ENCODE measurements around the gene FAM186B. TPM values are rescaled to one million over a fixed set of nuclear protein-coding genes. Genes with fewer than 3 reads are reported as not detected.

Gene FAM186B, protein sequence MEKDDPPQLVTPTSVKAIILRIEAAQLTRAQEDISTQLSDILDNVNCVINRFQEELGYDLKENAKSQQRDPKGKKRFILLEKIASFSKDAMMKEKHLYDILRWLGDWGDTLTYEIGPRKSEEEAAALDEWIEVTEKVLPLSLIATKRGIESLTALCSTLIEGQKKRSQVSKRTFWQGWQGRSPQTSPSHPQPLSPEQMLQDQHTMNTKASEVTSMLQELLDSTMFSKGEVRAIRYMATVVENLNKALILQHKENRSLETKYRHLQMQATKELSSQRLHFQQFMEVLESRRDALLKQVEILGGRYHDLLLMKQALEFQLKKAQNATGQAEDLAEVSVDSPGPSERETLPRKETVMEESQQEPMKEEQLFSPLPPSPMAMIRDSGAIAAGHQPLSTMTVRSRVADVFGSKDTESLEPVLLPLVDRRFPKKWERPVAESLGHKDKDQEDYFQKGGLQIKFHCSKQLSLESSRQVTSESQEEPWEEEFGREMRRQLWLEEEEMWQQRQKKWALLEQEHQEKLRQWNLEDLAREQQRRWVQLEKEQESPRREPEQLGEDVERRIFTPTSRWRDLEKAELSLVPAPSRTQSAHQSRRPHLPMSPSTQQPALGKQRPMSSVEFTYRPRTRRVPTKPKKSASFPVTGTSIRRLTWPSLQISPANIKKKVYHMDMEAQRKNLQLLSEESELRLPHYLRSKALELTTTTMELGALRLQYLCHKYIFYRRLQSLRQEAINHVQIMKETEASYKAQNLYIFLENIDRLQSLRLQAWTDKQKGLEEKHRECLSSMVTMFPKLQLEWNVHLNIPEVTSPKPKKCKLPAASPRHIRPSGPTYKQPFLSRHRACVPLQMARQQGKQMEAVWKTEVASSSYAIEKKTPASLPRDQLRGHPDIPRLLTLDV
- total RNA-seq: 0.14 and 0.44 TPM in 2 replicates

GRCh38 chr12:49605539-49605938, at the start of gene FAM186B:
FAM186B (minus strand) TSS chr12:49605639; CDS start chr12:49605477, 162 bp downstream.

DNA sequence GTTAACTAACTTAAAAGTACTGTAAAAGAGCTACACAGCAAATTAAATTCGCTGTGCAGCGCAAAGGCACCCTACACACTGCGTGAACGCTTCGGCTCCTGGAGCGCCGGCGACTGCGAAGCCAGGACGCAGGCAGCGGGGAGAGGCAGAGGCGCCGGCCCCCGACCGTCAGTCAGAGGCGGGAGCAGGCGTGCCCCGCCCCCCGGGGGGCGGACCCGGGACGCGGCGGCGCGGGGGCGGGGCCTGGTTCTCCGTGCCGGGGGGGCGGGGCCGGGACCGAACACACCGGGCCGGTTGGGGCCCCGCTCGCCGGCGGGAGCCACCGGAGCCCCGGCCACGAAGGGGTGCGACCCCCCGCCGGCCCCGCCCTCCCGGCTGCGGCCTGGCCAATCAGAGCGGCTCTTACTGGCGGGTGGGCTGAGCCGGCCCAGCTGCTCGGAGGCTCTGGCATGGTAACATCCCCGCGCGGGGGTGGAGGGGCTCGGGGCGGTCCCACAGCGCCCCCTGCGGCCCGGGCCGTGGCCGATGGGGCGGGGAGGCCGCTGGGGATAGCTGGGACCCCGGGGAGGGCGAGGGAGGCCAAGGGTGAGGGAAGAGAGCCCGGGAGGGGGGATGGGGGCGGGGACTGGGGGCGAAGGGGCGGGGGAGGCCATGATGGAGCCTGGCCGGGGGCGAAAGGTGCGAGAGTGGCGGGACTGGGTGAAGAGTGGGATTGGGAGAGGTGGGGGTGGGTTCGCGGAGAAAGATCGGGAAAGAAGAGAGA, 17.9 kb upstream of the FAM186B start, which contains the start of gene PRPF40B:
Gene PRPF40B (plus strand): TSS at position 420 of the 763 bp plus-strand sequence. CDS start 30 bp downstream, at position 450.

GRCh38 chr12:49567611-49568441, 37.6 kb downstream of the FAM186B start, which contains the start of gene MCRS1:
MCRS1 (minus strand) TSS chr12:49568142; CDS start chr12:49566731, 1,411 bp downstream.

GRCh38 chr12:49538510-49539403, 66.7 kb downstream of the FAM186B start, which contains the start of gene KCNH3:
KCNH3 (plus strand) TSS chr12:49539030; CDS start chr12:49539417, 387 bp downstream.

Small RNA genes within 50 kb of the gene (small RNA-seq; reads per million reads assigned to genes)
- gene HIGD1AP9 (ENCODE audit: low replicate concordance) (not detected), gene POLR2KP1 (ENCODE audit: low replicate concordance) (not detected), gene RNU6-834P (ENCODE audit: low replicate concordance) (not detected)

Other genes starting within 250 kb of the FAM186B start
- 27.4 and 54.0 TPM in 2 replicates for gene SPATS2, start 238.2 kb downstream of the FAM186B start, total RNA-seq
- gene KCNH3, start 66.6 kb downstream of the FAM186B start, total RNA-seq: 0.29 and 0.44 TPM in 2 replicates
- 65.4 and 88.3 TPM in 2 replicates for gene MCRS1, start 37.5 kb downstream of the FAM186B start, total RNA-seq
- gene PRPF40B, start 17.9 kb upstream of the FAM186B start, total RNA-seq: 7.6 and 11.2 TPM in 2 replicates
- 28.2 and 80.6 TPM in 2 replicates for gene FMNL3, start 101.8 kb upstream of the FAM186B start, total RNA-seq
- 511 and 533 TPM in 2 replicates for gene TMBIM6, start 135.9 kb upstream of the FAM186B start, total RNA-seq
- 39.7 and 40.3 TPM in 2 replicates for gene NCKAP5L, start 222.8 kb upstream of the FAM186B start, total RNA-seq
- gene BCDIN3D, start 237.5 kb upstream of the FAM186B start, total RNA-seq: 2.4 and 3.3 TPM in 2 replicates